ENCODE data around the gene TDG.
"Not testable (repeated sequence)": the region's sequence is repeated elsewhere in the genome, so short reads cannot be mapped to it uniquely, and the experiment has no call there.

TDG gene

GRCh38 chr12:104023710-104024109 is 58.0 kb downstream of the TDG start:
- DNase-seq, result no peak

- no peak for DNase-seq
Measured at GRCh38 chr12:104024348-104024747, 58.7 kb downstream of the TDG start.

DNA sequence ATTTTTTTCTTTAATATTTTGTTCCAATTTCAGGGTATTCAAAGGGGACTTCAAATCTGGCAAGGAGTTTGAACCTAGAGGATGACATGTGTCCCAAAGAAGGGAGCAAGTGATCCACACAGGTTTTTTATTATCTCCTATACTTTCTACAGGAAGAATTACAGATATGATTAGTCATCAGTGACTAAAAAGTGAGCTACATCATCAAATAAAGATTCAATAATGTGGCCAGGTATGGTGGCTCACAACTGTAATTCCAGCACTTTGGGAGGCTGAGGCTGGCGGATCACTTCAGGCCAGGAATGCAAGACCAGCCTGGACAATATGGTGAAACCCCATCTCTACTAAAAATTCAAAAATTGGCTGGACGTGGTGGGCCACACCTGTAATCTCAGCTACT is 60.1 kb downstream of the TDG start:
- no peak for DNase-seq

- no peak for DNase-seq
Measured at GRCh38 chr12:104026841-104027599, 61.3 kb downstream of the TDG start.

- not testable (repeated sequence) for DNase-seq
Measured at GRCh38 chr12:104030596-104030995, 64.9 kb downstream of the TDG start.

GRCh38 chr12:104036143-104036542 is 70.5 kb downstream of the TDG start:
- DNase-seq, result not testable (repeated sequence)
